ENCODE results near the gene ELANE.

DNA sequence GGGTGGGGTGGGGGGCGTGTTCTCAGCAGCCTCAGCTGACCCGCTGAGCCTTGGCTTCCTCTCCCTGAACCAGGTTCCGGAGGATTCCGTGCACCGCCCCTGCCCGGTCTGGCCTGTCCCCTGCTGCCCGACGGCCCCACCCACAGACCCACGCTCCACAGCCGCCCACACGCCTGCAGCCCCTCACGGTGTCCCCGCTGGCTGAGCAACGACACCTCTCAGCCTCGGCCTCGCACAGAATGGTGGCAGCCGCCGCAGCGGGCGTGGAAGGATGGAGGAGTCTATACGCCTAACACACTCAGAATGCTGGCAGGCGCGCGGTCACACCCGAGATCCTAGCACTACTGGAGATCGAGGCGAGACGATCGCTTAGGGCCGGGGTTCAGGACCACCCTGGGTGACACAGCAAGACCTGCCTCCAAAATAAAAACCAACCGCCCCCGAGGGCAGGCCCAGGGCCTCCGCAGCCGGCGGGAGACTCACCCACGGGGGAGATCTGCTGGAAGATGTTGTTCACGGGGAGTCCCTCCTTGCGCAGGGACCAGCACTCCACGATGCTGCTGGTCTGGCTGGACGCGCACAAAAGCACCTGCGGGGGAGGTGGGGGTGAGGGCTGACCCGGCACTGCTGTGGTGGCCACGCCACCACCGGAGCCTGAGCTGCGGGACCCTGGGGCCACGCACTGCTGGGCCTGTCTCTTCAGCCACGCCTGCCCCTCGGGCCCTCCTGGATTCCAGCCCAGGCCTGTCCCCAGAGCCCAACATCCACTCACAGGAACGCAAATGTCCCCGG is 32.5 kb downstream of the ELANE start:
- TF ChIP-seq GATA3 (IDR thresholded peaks at IDR 0.05; ENCODE audit: low read depth, low read length) = no peak
- TF ChIP-seq GATA2 (IDR thresholded peaks at IDR 0.05; ENCODE audit: low read depth, low read length) = no peak
